Stimulated activated naive CD4-positive, alpha-beta T cell (primary cell): ENCODE measurements around the gene MTHFD1L.

Experiments used
- DNase-seq, 6 experiments: peaks; one replicate each; lab custom pipeline; 2025; lab: John Stamatoyannopoulos, UW

The MTHFD1L gene

GRCh38 chr6:150898399-150899170 is 33.1 kb downstream of the MTHFD1L start:
- no peak for DNase-seq

DNA sequence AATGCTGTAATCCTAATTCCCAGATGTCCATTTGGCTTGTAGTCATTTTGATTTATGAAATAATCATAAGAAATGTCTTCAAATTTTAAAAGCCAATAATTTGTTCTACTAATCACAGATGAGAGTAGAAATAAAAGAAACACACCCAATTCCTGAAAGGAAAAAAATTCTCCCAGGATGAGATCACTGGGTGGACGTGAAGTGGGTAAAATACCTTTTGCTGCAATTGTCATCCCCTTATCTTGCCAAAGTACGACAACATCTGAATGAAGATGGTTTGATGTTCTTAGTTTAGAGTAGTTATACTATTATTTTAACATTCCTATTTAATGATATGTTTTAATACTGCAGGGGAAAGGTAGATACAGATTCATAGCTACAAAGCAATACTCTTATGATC is 33.7 kb downstream of the MTHFD1L start:
- DNase-seq = no peak

- no peak for DNase-seq
These were observed 34.5 kb downstream of the MTHFD1L start for GRCh38 chr6:150900049-150900448.

GRCh38 chr6:150902142-150902776 is 36.8 kb downstream of the MTHFD1L start:
- no peak for DNase-seq

- no peak for DNase-seq
These were observed 40.3 kb downstream of the MTHFD1L start for GRCh38 chr6:150905769-150906168.

DNA sequence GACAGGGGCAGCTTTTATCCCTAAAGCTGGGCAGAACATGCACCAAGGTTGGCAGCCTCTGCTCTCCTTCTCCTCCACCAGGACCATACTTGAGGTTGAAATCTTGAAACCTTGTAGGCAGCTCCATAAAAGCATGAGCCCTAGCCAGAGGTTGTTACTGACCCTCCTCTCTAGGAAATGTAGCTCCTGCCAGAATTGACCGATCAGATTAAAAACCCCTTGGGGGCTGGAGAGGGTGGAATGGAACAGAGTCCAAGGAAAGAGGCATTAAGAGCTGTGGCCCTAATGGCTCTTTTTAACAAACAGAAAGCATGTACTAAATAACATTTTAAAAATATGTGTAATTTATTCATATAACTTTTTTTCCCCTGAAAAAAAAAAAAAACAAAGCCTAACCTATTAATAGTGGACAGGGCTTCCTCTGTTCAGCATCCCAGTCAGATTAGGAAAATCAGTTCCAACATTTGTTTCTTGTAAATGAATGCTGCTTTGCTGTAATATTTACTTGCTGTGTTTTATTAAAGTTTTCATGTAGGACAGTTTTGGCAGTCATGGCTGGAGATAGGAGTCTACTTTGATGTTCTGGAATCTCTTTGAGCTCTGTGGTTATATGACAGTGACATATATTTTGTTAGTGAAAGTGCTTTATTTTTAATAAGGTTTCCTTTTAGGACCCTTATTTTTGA is 41.3 kb downstream of the MTHFD1L start:
- no peak for DNase-seq

DNA sequence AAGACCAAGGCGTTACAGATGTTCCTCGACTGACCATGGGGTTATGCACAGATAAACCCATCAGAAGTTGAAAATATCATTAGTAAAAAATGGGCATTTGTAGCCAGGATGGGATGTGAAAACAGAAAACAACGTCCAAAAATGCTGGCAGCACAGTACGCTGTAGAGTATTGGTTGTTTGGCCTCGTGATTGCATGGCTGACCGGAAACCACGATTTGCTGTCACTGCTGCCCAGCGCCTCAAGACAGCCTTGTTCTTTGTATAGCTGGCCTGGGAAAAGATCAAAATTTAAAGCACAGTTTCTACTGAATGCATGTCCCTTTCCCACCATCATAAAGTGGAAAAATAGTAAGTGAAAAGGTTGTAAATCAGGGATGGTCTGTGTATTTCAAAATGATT is 41.9 kb downstream of the MTHFD1L start:
- no peak for DNase-seq

GRCh38 chr6:150908901-150909300 is 43.4 kb downstream of the MTHFD1L start:
- DNase-seq = no peak

GRCh38 chr6:150910561-150910960 is 45.1 kb downstream of the MTHFD1L start:
- DNase-seq = no peak

GRCh38 chr6:150914372-150914771 is 48.9 kb downstream of the MTHFD1L start:
- no peak for DNase-seq

- no peak for DNase-seq
These were observed 49.8 kb downstream of the MTHFD1L start for GRCh38 chr6:150915131-150915879.

GRCh38 chr6:150915880-150916265 is 50.4 kb downstream of the MTHFD1L start:
- DNase-seq = no peak

- no peak for DNase-seq
These were observed 54.4 kb downstream of the MTHFD1L start for GRCh38 chr6:150919938-150920337.

DNA sequence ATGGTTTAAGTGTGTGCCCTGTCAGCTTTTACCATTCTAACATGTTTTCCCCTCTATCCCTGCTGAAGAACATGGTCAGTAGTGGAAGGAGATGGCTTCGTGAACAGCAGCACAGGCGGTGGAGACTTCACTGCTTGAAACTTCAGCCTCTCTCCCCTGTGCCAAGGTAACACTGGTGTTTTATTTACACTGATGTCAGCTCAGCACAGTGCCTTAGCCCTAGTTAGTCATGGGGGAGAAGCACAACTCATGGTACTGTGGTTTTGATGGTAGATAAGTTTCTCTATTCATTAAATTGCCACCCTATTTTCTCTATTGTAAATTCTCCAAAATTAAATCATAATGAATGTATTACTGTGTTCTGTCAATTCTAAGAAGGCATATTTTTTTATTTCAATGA is 56.6 kb downstream of the MTHFD1L start:
- no peak for DNase-seq

DNA sequence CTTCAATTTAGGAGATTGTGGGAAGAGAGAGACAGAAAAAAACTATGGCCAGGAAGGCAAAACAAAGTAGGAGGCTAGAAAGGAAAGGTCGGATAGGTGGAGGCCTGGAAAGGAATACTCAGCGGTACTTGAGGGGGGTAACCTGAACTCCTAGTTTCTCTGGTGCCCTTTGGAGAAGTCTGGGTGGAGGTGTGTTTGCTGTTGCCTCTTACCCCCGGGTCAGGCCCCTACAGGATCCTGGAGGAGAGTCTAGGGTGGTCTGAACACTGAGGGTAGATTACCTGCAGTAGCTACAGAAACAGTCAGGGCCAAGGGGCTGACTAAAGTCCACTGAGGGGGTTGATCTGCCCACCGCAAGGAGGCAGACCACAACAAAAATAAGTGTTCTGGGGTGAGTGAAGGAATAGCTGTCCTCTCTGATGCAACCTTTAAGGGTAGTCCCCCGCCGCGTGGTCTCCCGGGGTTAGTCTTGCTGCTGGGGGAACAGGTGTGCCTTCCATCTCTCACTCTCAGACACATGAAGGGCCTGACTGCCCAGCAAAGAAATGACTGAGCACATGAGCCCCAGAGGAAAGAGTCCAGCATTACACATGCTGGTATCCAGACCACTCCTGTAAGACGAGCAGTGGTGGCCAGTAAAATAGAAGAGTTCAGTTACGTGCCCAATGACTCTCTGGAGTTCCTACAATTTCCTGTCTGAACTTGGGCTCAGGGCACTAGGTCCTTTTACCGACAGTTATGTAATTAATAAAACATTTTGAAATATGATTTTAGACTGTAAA is 59.5 kb downstream of the MTHFD1L start:
- no peak for DNase-seq

- DNase-seq = no peak
These were observed 60.1 kb downstream of the MTHFD1L start for GRCh38 chr6:150925590-150925928.

DNA sequence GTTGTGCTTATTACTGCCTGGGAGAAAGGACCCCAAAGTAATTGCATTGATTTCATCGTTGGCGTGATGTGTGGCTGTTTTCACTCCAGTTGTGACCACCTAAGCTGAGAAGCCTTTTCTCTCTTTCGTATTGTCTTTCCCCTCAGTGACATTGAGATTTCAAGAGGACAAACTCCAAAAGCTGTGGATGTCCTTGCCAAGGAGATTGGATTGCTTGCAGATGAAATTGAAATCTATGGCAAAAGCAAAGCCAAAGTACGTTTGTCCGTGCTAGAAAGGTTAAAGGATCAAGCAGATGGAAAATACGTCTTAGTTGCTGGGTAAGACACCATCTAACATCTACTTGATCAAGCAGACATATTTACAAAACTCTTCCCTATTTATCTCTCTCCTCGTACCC is 60.5 kb downstream of the MTHFD1L start:
- DNase-seq = no peak

- no peak for DNase-seq
These were observed 63.4 kb downstream of the MTHFD1L start for GRCh38 chr6:150928882-150929281.

DNA sequence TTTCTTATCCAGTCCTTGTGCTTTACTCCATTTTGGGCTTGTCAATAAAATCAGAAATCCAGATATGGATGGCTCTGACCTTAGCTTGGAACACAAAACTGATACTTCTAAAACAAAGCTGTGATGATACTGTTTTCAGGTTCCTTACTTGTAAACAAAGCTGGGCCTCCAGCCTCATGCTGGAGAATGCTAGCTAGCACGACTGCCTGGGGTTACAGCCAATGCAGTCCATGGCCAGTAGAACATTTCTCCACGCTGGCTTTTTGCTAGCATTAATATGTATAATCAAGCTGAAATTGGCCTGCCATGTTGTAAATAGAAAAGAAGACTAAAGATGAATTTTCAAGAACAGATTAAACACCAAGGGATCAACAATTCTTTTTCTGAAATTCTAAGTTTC is 63.9 kb downstream of the MTHFD1L start:
- DNase-seq = no peak

- no peak for DNase-seq
These were observed 65.3 kb downstream of the MTHFD1L start for GRCh38 chr6:150930841-150931240.

DNA sequence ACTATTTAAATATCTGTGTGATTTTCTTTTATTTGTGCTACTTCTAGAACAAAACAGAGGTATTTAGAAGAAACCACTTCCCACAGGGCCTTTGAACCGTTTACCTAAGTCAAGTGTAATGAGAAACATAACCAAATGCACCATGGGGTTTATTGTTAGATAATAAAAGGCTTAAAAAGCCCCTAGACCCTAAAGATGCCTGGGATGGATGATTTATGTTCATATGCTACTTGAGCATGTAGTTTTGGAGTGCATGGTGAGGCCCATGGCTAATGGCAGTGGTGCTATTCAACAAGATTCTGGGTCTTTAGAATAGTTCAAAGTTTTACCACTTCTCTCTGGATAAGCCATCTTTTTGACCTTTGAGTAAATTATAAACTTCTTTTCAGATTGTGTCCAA is 65.9 kb downstream of the MTHFD1L start:
- DNase-seq = no peak

- DNase-seq = no peak
These were observed 67.5 kb downstream of the MTHFD1L start for GRCh38 chr6:150932996-150933395.
